DOHH2 (cell line): ENCODE measurements around the gene KLHL30.

ENCODE experiments used
- H3F3A ChIP-seq: fragments of 200-600 bp; sonication (generic), shearing (Covaris generic); 2 replicates; pipeline ENCODE4 v1.6.0; 2016; ENCODE audit warnings: antibody characterized with exemption, mild to moderate bottlenecking; ENCODE audit not compliant: control insufficient read depth, insufficient read depth
- H3K27ac ChIP-seq: fragments of 200-600 bp; sonication (generic); 2 replicates; pipeline ENCODE4 v1.5.1; 2014; ENCODE audit warnings: low read depth, mild to moderate bottlenecking, low read length, moderate library complexity
- H3K27me3 ChIP-seq: fragments of 200-600 bp; sonication (generic); 2 replicates; pipeline ENCODE4 v1.6.1; 2014; ENCODE audit warnings: mild to moderate bottlenecking, low read length, mixed read lengths; ENCODE audit not compliant: control insufficient read depth
- H3K36me3 ChIP-seq: fragments of 200-600 bp; sonication (generic); 2 replicates; pipeline ENCODE4 v1.6.1; 2014; ENCODE audit warnings: mild to moderate bottlenecking, low read length, moderate library complexity, mixed read lengths; ENCODE audit not compliant: control insufficient read depth
- H3K4me1 ChIP-seq: fragments of 200-600 bp; sonication (generic); 2 replicates; pipeline ENCODE4 v1.6.1; 2014; ENCODE audit warnings: mild to moderate bottlenecking, low read length, mixed read lengths; ENCODE audit not compliant: control insufficient read depth
- H3K4me2 ChIP-seq: fragments of 200-600 bp; sonication (generic); 2 replicates; pipeline ENCODE4 v1.6.0; 2014; ENCODE audit warnings: mild to moderate bottlenecking, low read length, moderate library complexity
- H3K4me3 ChIP-seq: fragments of 200-600 bp; sonication (generic); 2 replicates; pipeline ENCODE4 v1.5.1; 2014; ENCODE audit warnings: mild to moderate bottlenecking, low read length, mixed read lengths
- H3K79me2 ChIP-seq: fragments of 200-600 bp; sonication (generic); 2 replicates; pipeline ENCODE4 v1.6.1; 2014; ENCODE audit warnings: mild to moderate bottlenecking, low read length, mixed read lengths; ENCODE audit not compliant: control insufficient read depth
- H3K9me2 ChIP-seq: fragments of 200-600 bp; sonication (generic); replicated peaks from 2 replicates; pipeline ENCODE4 v1.6.1; 2014; ENCODE audit warnings: mild to moderate bottlenecking, low read length, mixed read lengths; ENCODE audit not compliant: control insufficient read depth
- H3K9me3 ChIP-seq: fragments of 200-600 bp; sonication (generic); 2 replicates; pipeline ENCODE4 v1.6.1; 2014; ENCODE audit warnings: antibody characterized with exemption, low read length, mixed read lengths; ENCODE audit not compliant: control insufficient read depth, insufficient read depth
- H4K20me1 ChIP-seq: fragments of 200-600 bp; sonication (generic); 2 replicates; pipeline ENCODE4 v1.6.0; 2014; ENCODE audit warnings: low read depth, mild to moderate bottlenecking, antibody characterized with exemption, low read length, moderate library complexity; ENCODE audit not compliant: control insufficient read depth, insufficient read depth
- EZH2phosphoT487 ChIP-seq: fragments of 200-600 bp; sonication (generic); IDR thresholded peaks from 2 replicates; pipeline ENCODE4 v1.6.1; 2017; ENCODE audit warnings: borderline replicate concordance, mild to moderate bottlenecking, antibody characterized with exemption, low read length, moderate library complexity, mixed read lengths
- TF ChIP-seq, protein P1 (sequence below): fragments of 200-600 bp; sonication (generic); IDR thresholded peaks from one replicate; pipeline ENCODE4 v1.5.1; 2014; ENCODE audit warnings: antibody characterized with exemption, mild to moderate bottlenecking, low read depth, low read length; ENCODE audit not compliant: poor library complexity, severe bottlenecking

The KLHL30 gene

DNA sequence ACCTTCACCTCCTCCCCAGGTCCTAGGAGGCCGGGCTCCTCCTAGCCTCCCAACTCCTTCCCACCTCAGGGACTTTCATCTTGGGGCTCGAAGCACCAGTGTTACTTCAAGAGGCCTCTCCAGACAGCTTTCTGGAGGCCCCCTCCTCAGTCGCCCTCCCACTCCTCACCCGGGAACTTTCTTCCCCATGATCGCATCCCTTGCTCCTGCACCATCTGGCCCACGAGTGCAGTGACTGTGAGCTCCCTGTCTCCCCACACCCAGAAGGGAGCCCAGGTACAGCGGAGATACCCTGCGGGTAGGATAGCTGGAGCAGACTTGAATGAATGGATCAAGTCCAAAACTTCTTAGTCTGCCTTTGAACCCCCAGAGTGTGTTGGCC lies 26.4 kb downstream of the KLHL30 start:
- peaks cover 17% of the 10 kb centered on the region for H3K36me3 ChIP-seq
- H3K79me2 ChIP-seq = no peaks in the 10 kb centered on the region
- H3K27ac ChIP-seq = no peak overlapping the region
- H3K9me3 ChIP-seq = no peaks in the 10 kb centered on the region
- no peaks in the 10 kb centered on the region for H3K9me2 ChIP-seq
- peaks cover 14% of the 10 kb centered on the region for H3K4me1 ChIP-seq
- H3K4me3 ChIP-seq = no peak overlapping the region
- no peak overlapping the region for H3K4me2 ChIP-seq
- H3F3A ChIP-seq = peaks cover 2% of the 10 kb centered on the region; the same call in 1 of the 2 replicates
- H3K27me3 ChIP-seq = peaks cover under 1% of the 10 kb centered on the region; the same call in 1 of the 2 replicates
- TF ChIP-seq, protein P1, sequence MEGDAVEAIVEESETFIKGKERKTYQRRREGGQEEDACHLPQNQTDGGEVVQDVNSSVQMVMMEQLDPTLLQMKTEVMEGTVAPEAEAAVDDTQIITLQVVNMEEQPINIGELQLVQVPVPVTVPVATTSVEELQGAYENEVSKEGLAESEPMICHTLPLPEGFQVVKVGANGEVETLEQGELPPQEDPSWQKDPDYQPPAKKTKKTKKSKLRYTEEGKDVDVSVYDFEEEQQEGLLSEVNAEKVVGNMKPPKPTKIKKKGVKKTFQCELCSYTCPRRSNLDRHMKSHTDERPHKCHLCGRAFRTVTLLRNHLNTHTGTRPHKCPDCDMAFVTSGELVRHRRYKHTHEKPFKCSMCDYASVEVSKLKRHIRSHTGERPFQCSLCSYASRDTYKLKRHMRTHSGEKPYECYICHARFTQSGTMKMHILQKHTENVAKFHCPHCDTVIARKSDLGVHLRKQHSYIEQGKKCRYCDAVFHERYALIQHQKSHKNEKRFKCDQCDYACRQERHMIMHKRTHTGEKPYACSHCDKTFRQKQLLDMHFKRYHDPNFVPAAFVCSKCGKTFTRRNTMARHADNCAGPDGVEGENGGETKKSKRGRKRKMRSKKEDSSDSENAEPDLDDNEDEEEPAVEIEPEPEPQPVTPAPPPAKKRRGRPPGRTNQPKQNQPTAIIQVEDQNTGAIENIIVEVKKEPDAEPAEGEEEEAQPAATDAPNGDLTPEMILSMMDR = no peak
- TF ChIP-seq EZH2phosphoT487 = no peak
- no peaks in the 10 kb centered on the region for H4K20me1 ChIP-seq

DNA sequence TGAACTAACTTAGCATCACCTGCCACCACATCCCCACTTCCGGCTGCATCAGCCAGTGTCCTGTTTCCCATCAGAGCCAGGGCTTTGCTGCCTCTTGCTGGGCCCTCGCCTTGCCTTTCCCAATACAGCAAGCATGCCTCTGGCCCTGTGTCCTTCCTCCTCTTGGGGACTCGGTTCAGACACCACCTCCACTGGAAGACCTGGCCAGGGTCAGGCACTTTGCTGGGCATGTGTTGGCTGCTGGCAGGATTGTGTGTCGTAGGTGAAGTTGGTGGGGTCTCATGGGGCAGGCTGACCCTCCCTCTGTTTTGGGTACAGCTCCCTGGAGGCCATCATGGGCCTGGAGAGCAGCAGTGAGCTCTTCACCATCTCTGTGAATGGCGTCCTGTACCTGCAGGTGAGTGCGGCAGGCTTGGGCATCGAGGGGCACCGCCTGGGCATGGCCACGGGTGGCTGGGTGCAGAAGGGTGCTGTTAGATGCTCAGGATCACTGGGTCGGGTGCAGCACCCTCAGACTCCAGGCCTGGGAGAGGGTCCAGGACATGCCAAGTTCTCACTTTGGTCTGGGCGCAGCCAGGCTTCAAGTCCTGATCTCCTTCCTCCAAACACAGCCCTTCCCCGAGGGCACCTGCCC lies 26.9 kb downstream of the KLHL30 start:
- TF ChIP-seq, protein P1 = no peak
- TF ChIP-seq EZH2phosphoT487 = no peak
- Histone ChIP-seq H3K27ac (no peak overlapping the region), H3K36me3 (peaks cover 22% of the 10 kb centered on the region), H4K20me1 (no peaks in the 10 kb centered on the region), H3K79me2 (no peaks in the 10 kb centered on the region), H3K9me3 (no peaks in the 10 kb centered on the region), H3F3A (peaks cover 5% of the 10 kb centered on the region; the same call in 1 of the 2 replicates), H3K4me3 (no peak overlapping the region), H3K4me2 (no peak overlapping the region), H3K9me2 (no peaks in the 10 kb centered on the region), H3K27me3 (no peaks in the 10 kb centered on the region), H3K4me1 (peaks cover 9% of the 10 kb centered on the region)

DNA sequence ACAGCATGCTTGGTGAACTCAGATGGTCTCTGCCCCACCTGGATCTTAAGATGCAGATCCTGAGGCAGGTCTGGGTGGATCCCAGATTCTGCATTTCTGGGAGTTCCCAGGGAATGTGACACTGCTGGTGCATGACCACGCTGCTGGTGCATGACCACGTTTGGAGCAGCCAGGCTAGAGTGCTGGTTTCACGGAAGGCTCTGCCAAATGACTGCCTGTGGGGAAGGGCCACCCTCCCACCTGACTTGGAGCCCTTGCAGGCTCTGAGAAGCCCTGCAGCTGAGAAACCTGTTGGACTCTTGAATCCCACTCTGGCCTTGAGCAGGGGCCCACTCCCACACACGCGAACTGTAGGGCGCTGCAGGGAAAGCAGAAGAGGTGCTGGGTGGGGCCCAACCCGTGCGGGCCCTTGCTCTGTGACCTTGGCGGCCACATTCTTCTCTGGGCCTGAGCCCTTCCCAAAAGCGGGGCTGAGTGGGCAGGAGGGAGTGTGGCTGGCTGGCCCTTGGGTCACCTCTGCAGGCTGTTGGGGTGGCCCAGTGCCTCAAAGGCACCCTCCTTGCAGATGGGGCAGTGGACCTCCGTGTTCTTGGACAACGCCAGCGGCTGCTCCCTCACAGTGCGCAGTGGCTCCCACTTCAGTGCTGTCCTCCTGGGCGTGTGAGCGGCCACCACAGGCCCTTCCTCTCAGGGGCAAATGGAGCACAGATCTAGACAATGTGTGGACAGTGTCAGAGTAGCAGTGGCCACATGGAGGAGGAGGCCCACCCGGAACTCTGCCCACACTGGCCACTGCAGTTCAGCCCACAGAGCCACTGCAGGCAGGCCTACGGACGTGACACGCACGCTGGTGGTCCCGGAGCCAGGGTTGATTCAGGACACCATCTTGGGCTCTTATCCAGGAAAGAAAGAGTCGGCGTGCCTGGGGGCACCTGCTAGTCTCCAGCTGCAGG lies 28.2 kb downstream of the KLHL30 start:
- Histone ChIP-seq H3K4me1 (no peaks in the 10 kb centered on the region), H3K4me2 (no peak overlapping the region), H3K79me2 (no peaks in the 10 kb centered on the region), H3K9me3 (no peaks in the 10 kb centered on the region), H3K27me3 (no peaks in the 10 kb centered on the region), H3K27ac (no peak overlapping the region), H3K9me2 (no peaks in the 10 kb centered on the region), H3K4me3 (no peak overlapping the region), H3F3A (peaks cover 12% of the 10 kb centered on the region; the same call in 1 of the 2 replicates), H4K20me1 (no peaks in the 10 kb centered on the region), H3K36me3 (peaks cover 31% of the 10 kb centered on the region)
- no peak for TF ChIP-seq EZH2phosphoT487
- TF ChIP-seq, protein P1 = no peak
